ENCODE measurements around the gene DYNC2H1.

Gene DYNC2H1

GRCh38 chr11:103234974-103235373 lies 125.7 kb downstream of the DYNC2H1 start:
- CTCF ChIA-PET = no interaction called here
- TF ChIP-seq FOXA1 (IDR thresholded peaks at IDR 0.05) (no peak), FOXK2 (IDR thresholded peaks at IDR 0.05) (no peak), L3MBTL2 (conservative IDR thresholded peaks at IDR 0.05) (no peak), ARNT (IDR thresholded peaks at IDR 0.05) (no peak), TARDBP (IDR thresholded peaks at IDR 0.05) (no peak), LEF1 (IDR thresholded peaks at IDR 0.05; ENCODE audit: borderline replicate concordance) (no peak), NFRKB (IDR thresholded peaks at IDR 0.05) (no peak), SUZ12 (IDR thresholded peaks at IDR 0.05) (no peak), BHLHE40 (IDR thresholded peaks at IDR 0.05; ENCODE audit: borderline replicate concordance) (no peak), SP1 (IDR thresholded peaks at IDR 0.05) (no peak), ELF4 (IDR thresholded peaks at IDR 0.05) (no peak), HDGF (IDR thresholded peaks at IDR 0.05; ENCODE audit: borderline replicate concordance) (no peak)
- POLR2A ChIA-PET = no interaction called here
- no peak for DNase-seq (ENCODE audit: extremely low spot score)

- TF ChIP-seq SP1 (IDR thresholded peaks at IDR 0.05) (no peak), FOXM1 (IDR thresholded peaks at IDR 0.05; ENCODE audit: borderline replicate concordance) (no peak), ELF4 (IDR thresholded peaks at IDR 0.05) (no peak), FOXA1 (IDR thresholded peaks at IDR 0.05) (no peak), BHLHE40 (IDR thresholded peaks at IDR 0.05; ENCODE audit: borderline replicate concordance) (no peak), CTBP1 (IDR thresholded peaks at IDR 0.05; ENCODE audit: borderline replicate concordance) (no peak), TARDBP (IDR thresholded peaks at IDR 0.05) (no peak), LEF1 (IDR thresholded peaks at IDR 0.05; ENCODE audit: borderline replicate concordance) (no peak), FOXK2 (IDR thresholded peaks at IDR 0.05) (no peak), ZNF384 (IDR thresholded peaks at IDR 0.05) (no peak), NFRKB (IDR thresholded peaks at IDR 0.05) (no peak), SUZ12 (IDR thresholded peaks at IDR 0.05) (no peak), HDGF (IDR thresholded peaks at IDR 0.05; ENCODE audit: borderline replicate concordance) (no peak), L3MBTL2 (conservative IDR thresholded peaks at IDR 0.05) (no peak), ARNT (IDR thresholded peaks at IDR 0.05) (no peak)
- TF ChIP-seq, protein P1, sequence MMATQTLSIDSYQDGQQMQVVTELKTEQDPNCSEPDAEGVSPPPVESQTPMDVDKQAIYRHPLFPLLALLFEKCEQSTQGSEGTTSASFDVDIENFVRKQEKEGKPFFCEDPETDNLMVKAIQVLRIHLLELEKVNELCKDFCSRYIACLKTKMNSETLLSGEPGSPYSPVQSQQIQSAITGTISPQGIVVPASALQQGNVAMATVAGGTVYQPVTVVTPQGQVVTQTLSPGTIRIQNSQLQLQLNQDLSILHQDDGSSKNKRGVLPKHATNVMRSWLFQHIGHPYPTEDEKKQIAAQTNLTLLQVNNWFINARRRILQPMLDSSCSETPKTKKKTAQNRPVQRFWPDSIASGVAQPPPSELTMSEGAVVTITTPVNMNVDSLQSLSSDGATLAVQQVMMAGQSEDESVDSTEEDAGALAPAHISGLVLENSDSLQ (IDR thresholded peaks at IDR 0.05) = no peak
- CTCF ChIA-PET = no interaction called here
- DNase-seq (ENCODE audit: extremely low spot score) = no peak
- POLR2A ChIA-PET = no interaction called here
Measured at GRCh38 chr11:103241574-103241973, 132.3 kb downstream of the DYNC2H1 start.

GRCh38 chr11:103254123-103254522 lies 144.9 kb downstream of the DYNC2H1 start:
- TF ChIP-seq TARDBP (IDR thresholded peaks at IDR 0.05) = no peak
- TF ChIP-seq, protein P1 (IDR thresholded peaks at IDR 0.05) = no peak
- no peak for TF ChIP-seq ELF4 (IDR thresholded peaks at IDR 0.05)
- no peak for TF ChIP-seq SP1 (IDR thresholded peaks at IDR 0.05)
- TF ChIP-seq FOXK2 (IDR thresholded peaks at IDR 0.05) = no peak
- no peak for TF ChIP-seq FOXM1 (IDR thresholded peaks at IDR 0.05; ENCODE audit: borderline replicate concordance)
- no peak for TF ChIP-seq FOXA1 (IDR thresholded peaks at IDR 0.05)
- TF ChIP-seq BHLHE40 (IDR thresholded peaks at IDR 0.05; ENCODE audit: borderline replicate concordance) = no peak
- no peak for TF ChIP-seq NFRKB (IDR thresholded peaks at IDR 0.05)
- TF ChIP-seq LEF1 (IDR thresholded peaks at IDR 0.05; ENCODE audit: borderline replicate concordance) = no peak
- TF ChIP-seq SUZ12 (IDR thresholded peaks at IDR 0.05) = no peak
- TF ChIP-seq HDGF (IDR thresholded peaks at IDR 0.05; ENCODE audit: borderline replicate concordance) = no peak
- TF ChIP-seq ARNT (IDR thresholded peaks at IDR 0.05) = no peak
- TF ChIP-seq CTBP1 (IDR thresholded peaks at IDR 0.05; ENCODE audit: borderline replicate concordance) = no peak
- no peak for DNase-seq (ENCODE audit: extremely low spot score)
- POLR2A ChIA-PET = no interaction called here
- CTCF ChIA-PET = interaction anchor here (0.6 kb wide), 1 partner anchor 8 kb away, joined by 3 read pairs; no protein-coding TSS in a partner anchor

DNA sequence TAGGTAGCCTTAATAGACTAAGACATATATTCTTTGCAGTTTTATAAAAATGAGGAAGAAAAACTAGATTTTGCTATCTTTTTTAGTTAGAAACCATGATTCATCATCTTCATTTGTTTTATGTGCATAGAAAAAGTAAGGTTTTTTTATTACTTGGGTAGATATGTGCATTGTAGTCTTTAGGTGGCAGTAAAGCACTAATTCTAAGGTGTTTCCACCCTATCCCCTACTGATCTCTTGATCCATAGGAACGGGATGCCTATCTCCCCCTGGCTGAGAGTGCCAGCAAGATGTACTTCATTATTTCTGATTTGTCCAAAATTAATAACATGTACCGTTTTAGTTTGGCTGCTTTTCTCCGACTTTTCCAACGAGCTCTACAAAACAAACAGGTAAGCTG lies 148.1 kb downstream of the DYNC2H1 start:
- TF ChIP-seq NFRKB (IDR thresholded peaks at IDR 0.05) (no peak), ZNF384 (IDR thresholded peaks at IDR 0.05) (no peak), TARDBP (IDR thresholded peaks at IDR 0.05) (no peak), ELF4 (IDR thresholded peaks at IDR 0.05) (no peak), BHLHE40 (IDR thresholded peaks at IDR 0.05; ENCODE audit: borderline replicate concordance) (no peak), FOXK2 (IDR thresholded peaks at IDR 0.05) (no peak), ARNT (IDR thresholded peaks at IDR 0.05) (no peak), CTBP1 (IDR thresholded peaks at IDR 0.05; ENCODE audit: borderline replicate concordance) (no peak), L3MBTL2 (conservative IDR thresholded peaks at IDR 0.05) (no peak), HDGF (IDR thresholded peaks at IDR 0.05; ENCODE audit: borderline replicate concordance) (no peak), SP1 (IDR thresholded peaks at IDR 0.05) (no peak), FOXM1 (IDR thresholded peaks at IDR 0.05; ENCODE audit: borderline replicate concordance) (no peak), SUZ12 (IDR thresholded peaks at IDR 0.05) (no peak), FOXA1 (IDR thresholded peaks at IDR 0.05) (no peak), LEF1 (IDR thresholded peaks at IDR 0.05; ENCODE audit: borderline replicate concordance) (no peak)
- TF ChIP-seq, protein P1 (IDR thresholded peaks at IDR 0.05) = no peak
- peak; percentile 16 for DNase-seq (ENCODE audit: extremely low spot score)
- CTCF ChIA-PET = interaction anchor here (0.6 kb wide), 1 partner anchor 19 kb away, joined by 3 read pairs; no protein-coding TSS in a partner anchor
- POLR2A ChIA-PET = no interaction called here

DNA sequence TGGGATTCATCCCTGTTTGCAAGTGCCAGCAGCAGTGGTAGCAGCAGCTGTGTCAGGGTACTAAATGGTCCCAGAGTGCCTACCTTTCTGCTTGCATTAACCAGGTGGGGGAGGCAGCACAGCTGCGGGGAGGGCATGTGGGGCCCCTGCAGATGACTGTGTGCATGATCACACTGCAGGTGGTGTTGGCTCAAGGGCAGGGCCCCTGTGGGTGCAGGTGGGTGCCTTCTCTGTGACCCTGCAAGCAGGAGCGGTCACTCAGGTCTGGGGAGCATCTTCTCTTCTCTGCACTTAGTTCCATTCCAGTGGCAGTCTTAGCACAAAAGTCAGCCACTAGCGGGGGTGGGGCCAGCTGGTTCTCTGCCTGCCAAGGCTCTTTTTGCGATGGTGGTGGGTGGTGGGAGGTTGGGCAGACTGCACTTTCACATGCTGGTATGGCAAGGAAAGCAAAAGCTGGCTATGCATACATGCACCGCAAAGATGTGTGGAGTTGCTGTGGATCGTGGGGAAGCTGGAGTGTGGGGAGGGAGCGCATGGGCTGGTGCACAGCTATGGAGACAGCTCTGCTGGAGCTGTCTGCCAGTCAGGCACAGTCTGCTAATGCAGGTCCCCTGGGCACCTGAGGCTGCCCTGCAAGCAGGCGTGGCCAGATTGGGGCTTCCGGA lies 157.1 kb downstream of the DYNC2H1 start:
- no peak for TF ChIP-seq FOXA1 (IDR thresholded peaks at IDR 0.05)
- no peak for TF ChIP-seq BHLHE40 (IDR thresholded peaks at IDR 0.05; ENCODE audit: borderline replicate concordance)
- TF ChIP-seq ZNF384 (IDR thresholded peaks at IDR 0.05) = no peak

DNA sequence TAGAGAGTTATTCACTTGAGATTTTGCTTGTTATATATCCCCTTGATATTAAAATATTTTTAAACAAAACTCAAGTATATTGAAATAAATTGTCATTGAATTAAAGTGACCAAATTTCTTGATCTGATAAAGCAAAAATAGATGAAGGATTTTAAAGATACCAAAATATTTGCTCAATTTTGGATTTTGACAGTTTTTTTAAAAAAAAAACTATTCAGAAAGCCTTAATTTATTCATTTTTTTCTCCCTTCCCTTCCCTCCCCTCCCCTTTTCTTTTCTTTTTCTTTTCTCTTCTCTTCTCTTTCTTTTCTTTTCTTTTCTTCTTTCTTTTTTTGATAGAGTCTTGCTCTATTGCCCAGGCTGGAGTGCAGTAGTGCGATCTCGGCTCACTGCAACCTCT lies 163.7 kb downstream of the DYNC2H1 start:
- CTCF ChIA-PET = no interaction called here
- no peak for DNase-seq (ENCODE audit: extremely low spot score)
- TF ChIP-seq ZNF384 (IDR thresholded peaks at IDR 0.05) (no peak), BHLHE40 (IDR thresholded peaks at IDR 0.05; ENCODE audit: borderline replicate concordance) (no peak), FOXK2 (IDR thresholded peaks at IDR 0.05) (no peak), FOXM1 (IDR thresholded peaks at IDR 0.05; ENCODE audit: borderline replicate concordance) (no peak), SUZ12 (IDR thresholded peaks at IDR 0.05) (no peak), LEF1 (IDR thresholded peaks at IDR 0.05; ENCODE audit: borderline replicate concordance) (no peak), ELF4 (IDR thresholded peaks at IDR 0.05) (no peak), L3MBTL2 (conservative IDR thresholded peaks at IDR 0.05) (no peak), SP1 (IDR thresholded peaks at IDR 0.05) (no peak), CTBP1 (IDR thresholded peaks at IDR 0.05; ENCODE audit: borderline replicate concordance) (no peak), HDGF (IDR thresholded peaks at IDR 0.05; ENCODE audit: borderline replicate concordance) (no peak), NFRKB (IDR thresholded peaks at IDR 0.05) (no peak), TARDBP (IDR thresholded peaks at IDR 0.05) (no peak), ARNT (IDR thresholded peaks at IDR 0.05) (no peak)
- POLR2A ChIA-PET = no interaction called here

More for the DNA sequence above, 157.1 kb downstream of the DYNC2H1 start:
- POLR2A ChIA-PET = no interaction called here
- DNase-seq (ENCODE audit: extremely low spot score) = no peak
- CTCF ChIA-PET = no interaction called here

Measured in HEK293T (cell line).